Fibroblast of pulmonary artery (primary cell): ENCODE measurements around the gene IGSF3.

ENCODE experiments used
- DNase-seq: peaks from one replicate; pipeline ENCODE4 v3.0.0-alpha.2; 2010; ENCODE audit warnings: low read depth
- H3K4me3 ChIP-seq: replicated peaks from 2 replicates; pipeline ENCODE4 v1.5.1; 2011; ENCODE audit warnings: low read depth, mild to moderate bottlenecking, control low read depth, low read length, moderate library complexity
- TF ChIP-seq, protein P1 (sequence below): IDR thresholded peaks from 2 replicates; pipeline ENCODE4 v1.5.1; 2011; ENCODE audit warnings: mild to moderate bottlenecking, control low read depth, low read length, inconsistent platforms; ENCODE audit errors: missing control alignments

IGSF3 gene

DNA sequence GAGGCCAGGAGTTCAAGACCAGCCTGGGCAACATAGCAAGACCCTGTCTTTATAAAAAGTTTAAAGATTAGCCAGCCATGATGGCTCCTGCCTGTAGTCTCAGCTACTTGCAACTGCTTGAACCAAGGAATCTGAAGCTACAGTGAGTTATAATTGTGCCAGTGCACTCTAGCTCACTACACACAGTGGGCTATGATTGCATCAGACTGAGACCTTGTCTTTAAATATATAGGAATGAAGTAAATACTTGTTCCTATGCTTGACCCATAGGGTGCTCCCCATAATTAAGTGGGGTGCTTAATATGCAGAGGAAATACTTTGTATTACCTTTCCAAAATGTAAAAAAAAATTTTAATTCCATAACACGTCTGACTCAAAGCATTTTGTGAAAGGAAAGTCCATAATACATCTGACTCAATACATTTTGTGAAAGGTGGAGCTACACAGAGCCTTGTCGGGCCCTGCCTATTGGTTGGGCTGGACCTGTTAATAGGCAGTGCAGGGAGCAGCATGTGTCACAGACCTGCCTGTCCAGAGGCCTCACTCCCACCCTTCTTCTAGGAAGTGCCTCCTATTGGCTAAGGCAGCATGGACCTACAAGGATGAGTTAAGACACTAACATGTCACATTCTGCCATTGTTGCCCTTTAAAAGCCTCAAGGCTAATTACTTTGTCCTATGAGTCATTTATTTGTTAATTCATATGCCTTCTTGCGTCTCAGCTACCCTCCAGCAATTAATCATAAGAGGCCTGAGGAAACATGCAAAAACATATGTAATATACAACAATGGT lies 130.3 kb downstream of the IGSF3 start:
- TF ChIP-seq, protein P1, sequence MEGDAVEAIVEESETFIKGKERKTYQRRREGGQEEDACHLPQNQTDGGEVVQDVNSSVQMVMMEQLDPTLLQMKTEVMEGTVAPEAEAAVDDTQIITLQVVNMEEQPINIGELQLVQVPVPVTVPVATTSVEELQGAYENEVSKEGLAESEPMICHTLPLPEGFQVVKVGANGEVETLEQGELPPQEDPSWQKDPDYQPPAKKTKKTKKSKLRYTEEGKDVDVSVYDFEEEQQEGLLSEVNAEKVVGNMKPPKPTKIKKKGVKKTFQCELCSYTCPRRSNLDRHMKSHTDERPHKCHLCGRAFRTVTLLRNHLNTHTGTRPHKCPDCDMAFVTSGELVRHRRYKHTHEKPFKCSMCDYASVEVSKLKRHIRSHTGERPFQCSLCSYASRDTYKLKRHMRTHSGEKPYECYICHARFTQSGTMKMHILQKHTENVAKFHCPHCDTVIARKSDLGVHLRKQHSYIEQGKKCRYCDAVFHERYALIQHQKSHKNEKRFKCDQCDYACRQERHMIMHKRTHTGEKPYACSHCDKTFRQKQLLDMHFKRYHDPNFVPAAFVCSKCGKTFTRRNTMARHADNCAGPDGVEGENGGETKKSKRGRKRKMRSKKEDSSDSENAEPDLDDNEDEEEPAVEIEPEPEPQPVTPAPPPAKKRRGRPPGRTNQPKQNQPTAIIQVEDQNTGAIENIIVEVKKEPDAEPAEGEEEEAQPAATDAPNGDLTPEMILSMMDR, result no peak
- H3K4me3 ChIP-seq, result no peak overlapping the region
- no peak for DNase-seq

DNA sequence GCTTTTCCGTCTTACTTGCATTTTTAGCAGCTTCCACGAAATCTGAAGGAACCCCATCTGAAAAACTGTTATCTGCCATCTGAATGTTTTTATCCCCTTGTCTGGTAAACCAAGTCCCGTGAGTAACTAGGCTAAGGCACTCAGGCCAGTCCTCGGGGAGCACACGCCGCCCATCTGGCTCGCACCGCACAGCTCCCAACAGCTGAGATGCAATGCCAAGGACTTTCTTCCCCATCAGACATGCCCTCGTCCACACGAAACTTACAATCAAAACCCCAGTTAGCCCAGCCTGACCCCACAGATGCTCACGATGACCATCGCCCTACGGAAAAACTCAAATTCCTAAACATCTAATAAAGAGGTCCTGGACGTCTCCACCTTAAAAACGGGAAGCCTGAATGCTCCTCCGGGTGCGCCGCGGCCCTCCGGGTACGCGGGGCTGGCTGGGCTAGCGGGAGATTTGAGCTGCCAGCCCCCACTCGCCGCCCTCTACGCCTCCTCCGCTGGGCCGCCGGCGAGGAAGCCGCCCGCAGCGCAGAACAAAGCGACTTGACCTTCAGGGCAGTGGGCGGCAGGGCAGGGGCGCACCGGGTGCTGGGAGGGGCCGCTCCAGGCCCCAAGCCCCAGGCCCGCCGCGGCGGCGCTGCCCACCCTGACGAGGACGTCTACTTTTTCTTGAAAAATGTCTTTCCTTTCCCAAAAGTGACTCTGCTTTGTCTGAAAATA lies 133.4 kb downstream of the IGSF3 start:
- TF ChIP-seq, protein P1, result no peak
- no peak for DNase-seq
- H3K4me3 ChIP-seq, result no peak overlapping the region

DNA sequence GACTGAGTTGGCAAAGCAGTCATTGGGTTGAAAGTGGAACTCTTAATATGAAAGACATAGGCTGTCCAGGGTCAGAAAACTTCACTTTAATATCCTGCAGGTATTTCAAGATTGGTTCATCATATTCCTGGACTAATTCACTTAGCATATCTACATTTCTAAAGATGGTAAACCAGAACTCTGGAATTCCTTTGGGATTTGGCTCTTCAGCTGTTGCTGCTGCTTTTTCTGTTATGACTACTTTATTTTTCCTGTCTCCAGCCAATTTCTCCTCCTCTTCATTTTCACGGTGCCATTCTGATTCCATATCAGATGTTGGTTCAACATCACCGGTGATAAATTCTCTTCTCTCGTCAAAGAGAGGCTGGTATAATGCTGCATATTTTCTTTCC lies 134.1 kb downstream of the IGSF3 start:
- DNase-seq, result no peak
- H3K4me3 ChIP-seq, result no peak overlapping the region
- TF ChIP-seq, protein P1, result no peak

DNA sequence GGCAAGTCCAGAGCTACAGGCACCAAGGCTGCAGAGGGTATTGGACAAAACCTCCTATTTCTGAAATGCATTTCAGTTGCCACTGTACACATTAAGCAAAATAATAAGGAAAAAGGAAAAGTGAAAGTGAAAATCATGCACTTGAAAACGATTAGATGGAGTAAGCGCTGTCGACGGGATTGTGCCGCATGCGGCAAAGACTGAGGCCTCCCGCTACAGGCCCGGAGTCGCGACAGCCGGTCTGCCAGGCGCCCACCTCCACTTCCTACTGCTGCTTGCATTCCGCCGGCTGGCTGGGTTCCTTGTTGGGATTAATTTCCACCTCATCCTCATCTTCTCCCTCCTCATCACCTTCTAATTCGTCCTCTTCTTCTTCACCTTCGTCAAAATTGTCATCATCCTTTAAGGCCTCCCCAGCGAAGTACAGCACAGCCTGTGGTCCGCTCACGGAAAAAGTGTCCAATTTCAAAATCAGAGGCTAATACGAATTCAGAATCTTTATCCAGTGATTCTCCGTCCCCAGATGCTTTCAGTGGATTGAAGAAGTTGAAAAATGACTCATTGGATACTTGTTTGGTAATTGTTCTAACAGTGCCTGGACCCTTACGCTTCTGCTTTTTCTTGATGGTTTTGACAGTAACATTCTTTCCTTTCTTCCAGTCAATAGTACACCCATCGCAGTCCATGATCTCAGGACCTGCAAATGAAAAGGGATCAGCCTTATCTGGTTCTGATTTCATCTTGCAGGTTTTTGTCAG lies 134.7 kb downstream of the IGSF3 start:
- TF ChIP-seq, protein P1, result no peak
- no peak for DNase-seq
- no peak overlapping the region for H3K4me3 ChIP-seq

DNA sequence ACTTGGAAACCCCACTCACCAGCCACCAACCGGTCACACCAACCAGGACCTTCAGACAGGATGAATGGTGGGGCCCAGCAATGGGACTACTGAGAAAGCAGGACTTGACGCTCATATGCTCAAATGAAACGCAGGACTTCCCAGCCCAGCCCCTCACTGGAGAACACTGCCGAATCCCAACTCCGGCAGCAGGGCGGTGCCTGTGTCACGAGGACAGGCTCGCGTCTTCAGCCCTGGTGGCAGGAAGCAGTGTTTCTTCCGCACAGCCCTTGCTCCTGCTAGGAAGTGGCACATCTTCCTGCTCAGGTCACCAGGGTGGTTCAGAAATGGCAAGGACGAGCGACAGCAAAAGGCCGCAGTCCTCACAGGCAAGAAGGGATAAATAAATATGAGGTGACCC lies 135.6 kb downstream of the IGSF3 start:
- no peak overlapping the region for H3K4me3 ChIP-seq
- DNase-seq, result no peak
- TF ChIP-seq, protein P1, result no peak

DNA sequence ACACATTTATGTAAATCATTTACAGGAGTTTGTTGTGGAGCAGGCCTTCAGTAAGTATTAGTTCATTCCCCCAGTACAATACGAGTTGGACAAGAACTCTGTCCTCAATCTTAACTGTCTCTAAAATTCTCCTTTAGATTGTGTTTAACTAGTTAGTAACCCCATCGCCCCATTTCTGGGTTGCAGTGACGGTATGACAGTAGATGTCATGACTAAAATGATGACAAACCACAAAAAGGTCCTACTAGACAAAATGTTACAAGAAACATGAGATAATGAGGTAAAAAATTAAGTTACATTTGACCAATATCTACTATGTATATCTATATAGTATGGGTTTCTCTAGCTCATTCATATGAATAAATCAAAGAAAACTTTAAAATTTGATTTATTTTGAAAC lies 137.9 kb downstream of the IGSF3 start:
- no peak overlapping the region for H3K4me3 ChIP-seq
- TF ChIP-seq, protein P1, result no peak

More for the DNA sequence above, 137.9 kb downstream of the IGSF3 start:
- no peak for DNase-seq
